Activated CD8-positive, alpha-beta memory T cell treated with anti-CD3 and anti-CD28 coated beads, Interleukin-2, amount 50 U/mL, for 48 hours (primary cell): ENCODE data around the gene DNAJC17.

Source experiments
- DNase-seq: peaks from one replicate; pipeline ENCODE4 v3.0.0-alpha.2; 2020

The DNAJC17 gene

DNA sequence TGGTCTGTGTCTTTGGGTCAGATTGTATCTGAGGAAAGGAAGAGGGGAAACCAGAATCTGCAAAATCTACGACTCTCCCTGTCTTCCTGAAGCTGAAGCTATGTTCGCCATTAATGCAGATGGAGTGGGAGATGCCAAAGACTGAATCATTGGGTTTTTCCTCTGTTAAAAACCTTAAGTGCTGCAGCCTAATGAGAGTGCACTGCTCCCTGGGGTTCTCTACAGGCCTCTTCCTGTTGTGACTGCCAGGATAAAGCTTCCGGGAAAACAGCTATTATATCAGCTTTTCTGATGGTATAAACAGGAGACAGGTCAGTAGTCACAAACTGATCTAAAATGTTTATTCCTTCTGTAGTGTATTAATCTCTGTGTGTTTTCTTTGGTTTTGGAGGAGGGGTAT is 76.2 kb downstream of the DNAJC17 start:
- no peak for DNase-seq

DNA sequence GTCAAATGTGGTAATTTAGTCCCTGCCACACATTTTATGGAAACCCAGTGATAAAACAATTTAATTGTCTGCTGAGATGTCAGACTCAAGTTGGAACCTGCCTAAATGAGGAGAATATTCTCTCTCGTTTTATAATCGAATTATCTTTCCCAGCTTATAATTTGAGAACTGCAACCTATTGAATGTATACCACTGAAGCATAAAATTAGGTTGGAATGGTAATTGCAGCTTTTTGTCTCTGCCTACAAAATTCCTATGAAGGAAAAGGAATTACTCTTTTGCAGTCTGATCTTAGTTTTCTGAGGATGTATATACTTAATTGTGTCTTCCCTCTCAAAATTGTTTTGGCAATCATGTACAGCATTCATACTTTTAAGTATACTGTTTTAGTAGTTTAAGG is 83.4 kb downstream of the DNAJC17 start:
- DNase-seq: no peak

DNA sequence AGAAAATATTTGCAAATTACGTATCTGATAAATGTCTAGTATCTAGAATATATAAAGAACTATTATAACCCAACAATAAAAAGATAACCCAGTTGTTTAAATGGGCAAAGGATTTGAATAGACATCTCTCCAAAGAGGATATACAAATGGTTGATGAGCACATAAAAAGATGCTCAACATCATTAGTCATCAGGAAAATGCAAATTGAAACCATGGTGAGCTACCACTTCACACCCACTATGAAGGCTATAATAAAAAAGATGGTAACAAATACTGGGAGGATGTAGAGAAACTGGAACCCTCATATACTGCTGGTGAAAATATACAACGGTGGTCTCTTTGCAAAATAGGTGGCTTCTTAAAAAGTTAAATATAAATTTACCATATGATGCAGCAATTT is 84.3 kb downstream of the DNAJC17 start:
- no peak for DNase-seq

- DNase-seq: no peak
These were observed 84.9 kb downstream of the DNAJC17 start for GRCh38 chr15:40722354-40722753.

GRCh38 chr15:40721701-40722100 is 85.6 kb downstream of the DNAJC17 start:
- DNase-seq: no peak

DNA sequence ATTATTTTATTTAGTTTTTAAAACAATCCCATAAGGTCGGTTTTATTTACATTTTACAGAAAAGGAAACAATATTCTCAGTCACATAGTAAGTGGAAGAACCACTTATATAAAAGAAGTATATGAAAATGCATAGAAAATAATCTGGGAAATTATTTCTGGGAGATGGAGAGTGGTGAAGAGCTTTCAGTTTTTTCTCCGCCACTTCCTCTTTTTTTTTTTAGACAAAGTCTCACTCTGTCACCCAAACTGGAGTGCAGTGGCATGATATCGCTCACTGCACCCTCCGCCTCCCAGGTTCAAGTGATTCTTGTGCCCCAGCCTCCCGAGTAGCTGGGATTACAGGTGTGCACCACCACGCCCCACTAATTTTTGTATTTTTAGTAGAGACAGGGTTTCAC is 91.1 kb downstream of the DNAJC17 start:
- DNase-seq: no peak
